ENCODE results near the gene FAM83C.

FAM83C gene

GRCh38 chr20:35283441-35284266, 8.6 kb downstream of the FAM83C start:
- no peak for TF ChIP-seq CTCF (IDR thresholded peaks at IDR 0.05; ENCODE audit: low read depth, low read length, missing control alignments)
- peak overlapping the region; percentile 83 for H3K4me3 ChIP-seq (ENCODE audit: low read depth, low read length)
- no peak for DNase-seq (ENCODE audit: low read depth)

- H3K4me3 ChIP-seq (ENCODE audit: low read depth, low read length): no peak overlapping the region
- no peak for TF ChIP-seq CTCF (IDR thresholded peaks at IDR 0.05; ENCODE audit: low read depth, low read length, missing control alignments)
- no peak for DNase-seq (ENCODE audit: low read depth)
Measured at GRCh38 chr20:35281506-35282101, 10.6 kb downstream of the FAM83C start.

- no peak for TF ChIP-seq CTCF (IDR thresholded peaks at IDR 0.05; ENCODE audit: low read depth, low read length, missing control alignments)
- no peak overlapping the region for H3K4me3 ChIP-seq (ENCODE audit: low read depth, low read length)
- DNase-seq (ENCODE audit: low read depth): no peak
Measured at GRCh38 chr20:35280523-35280922, 11.7 kb downstream of the FAM83C start.

GRCh38 chr20:35279533-35280174, 12.6 kb downstream of the FAM83C start:
- TF ChIP-seq CTCF (IDR thresholded peaks at IDR 0.05; ENCODE audit: low read depth, low read length, missing control alignments): no peak
- no peak for DNase-seq (ENCODE audit: low read depth)
- H3K4me3 ChIP-seq (ENCODE audit: low read depth, low read length): no peak overlapping the region

GRCh38 chr20:35279040-35279439, 13.2 kb downstream of the FAM83C start:
- no peak overlapping the region for H3K4me3 ChIP-seq (ENCODE audit: low read depth, low read length)
- no peak for DNase-seq (ENCODE audit: low read depth)
- TF ChIP-seq CTCF (IDR thresholded peaks at IDR 0.05; ENCODE audit: low read depth, low read length, missing control alignments): no peak

GRCh38 chr20:35277531-35278395, 14.5 kb downstream of the FAM83C start, which contains the start of gene MMP24OS:
Gene MMP24OS (minus strand): TSS chr20:35278122. CDS start chr20:35277929, 193 bp downstream.
- peak; percentile 39 for TF ChIP-seq CTCF (IDR thresholded peaks at IDR 0.05; ENCODE audit: low read depth, low read length, missing control alignments)
- peak within 1 kb of the TSS; percentile 93 for H3K4me3 ChIP-seq (ENCODE audit: low read depth, low read length)
- peak; percentile 73 for DNase-seq (ENCODE audit: low read depth)
